Activated T-cell treated with anti-CD3 and anti-CD28 coated beads for 48 hours (primary cell): ENCODE data around the gene IQCE.
"Not testable (repeated sequence)": the region's sequence is repeated elsewhere in the genome, so short reads cannot be mapped to it uniquely, and the experiment has no call there.

Experiments
- DNase-seq: peaks from one replicate; pipeline ENCODE4 v3.0.0-alpha.2; 2020; ENCODE audit warnings: low read depth

IQCE gene

DNA sequence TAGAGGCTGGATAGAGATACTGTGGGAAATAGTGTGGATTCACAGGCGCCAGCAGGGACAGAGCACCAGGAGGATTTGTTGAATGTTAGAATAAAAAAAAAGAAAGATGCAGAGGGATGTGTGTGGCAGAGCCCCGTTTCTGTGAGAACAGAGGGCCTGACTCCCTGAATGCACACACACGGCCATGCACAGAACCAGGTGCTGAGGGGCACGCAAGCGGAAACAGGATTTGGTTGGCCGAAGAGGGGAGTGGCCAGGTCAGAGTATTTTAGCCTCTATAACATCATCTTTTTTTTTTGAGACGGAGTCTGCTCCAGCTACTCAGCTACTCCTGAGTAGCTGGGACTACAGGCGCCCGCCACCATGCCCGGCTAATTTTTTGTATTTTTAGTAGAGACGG, 21.9 kb downstream of the IQCE start:
- no peak for DNase-seq

DNA sequence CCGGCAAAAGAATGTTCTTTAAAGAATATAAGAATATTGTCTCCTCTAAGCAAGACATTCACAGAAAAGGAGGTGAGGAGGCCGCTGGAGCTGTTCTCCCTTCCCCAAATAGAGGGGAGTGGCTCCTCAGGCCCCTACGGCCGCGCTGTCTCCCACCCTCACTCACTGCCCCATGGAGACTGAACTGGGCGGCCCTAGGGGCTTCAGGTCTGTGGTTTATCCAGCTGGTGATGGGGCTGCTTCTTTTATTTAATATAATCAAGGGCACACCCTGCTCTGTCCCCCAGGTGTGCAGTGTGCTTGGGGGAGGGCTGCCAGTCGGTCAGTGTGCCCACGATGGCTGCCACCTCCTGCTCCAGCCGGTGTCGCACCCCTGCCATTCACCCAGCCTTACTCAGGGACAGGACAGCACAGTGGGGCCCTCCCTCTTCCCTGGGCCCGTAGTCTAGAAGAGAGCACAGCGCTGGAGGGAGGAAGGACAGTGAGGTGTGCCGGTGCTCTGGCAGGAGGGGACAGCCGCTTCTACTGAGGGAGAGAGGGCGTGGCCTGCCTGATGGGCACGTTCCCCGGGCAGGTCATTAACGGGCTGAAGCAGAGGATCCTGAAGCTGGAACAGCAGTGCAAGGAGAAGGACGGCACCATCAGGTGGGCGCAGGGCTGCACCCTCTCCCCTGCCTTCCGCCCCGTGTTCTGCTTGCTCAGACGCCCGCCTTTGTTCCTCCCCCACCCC, 23.4 kb downstream of the IQCE start:
- no peak for DNase-seq

GRCh38 chr7:2583798-2584580, 25.2 kb downstream of the IQCE start:
- no peak for DNase-seq

- DNase-seq, result no peak
Measured at GRCh38 chr7:2585446-2585845, 26.7 kb downstream of the IQCE start.

DNA sequence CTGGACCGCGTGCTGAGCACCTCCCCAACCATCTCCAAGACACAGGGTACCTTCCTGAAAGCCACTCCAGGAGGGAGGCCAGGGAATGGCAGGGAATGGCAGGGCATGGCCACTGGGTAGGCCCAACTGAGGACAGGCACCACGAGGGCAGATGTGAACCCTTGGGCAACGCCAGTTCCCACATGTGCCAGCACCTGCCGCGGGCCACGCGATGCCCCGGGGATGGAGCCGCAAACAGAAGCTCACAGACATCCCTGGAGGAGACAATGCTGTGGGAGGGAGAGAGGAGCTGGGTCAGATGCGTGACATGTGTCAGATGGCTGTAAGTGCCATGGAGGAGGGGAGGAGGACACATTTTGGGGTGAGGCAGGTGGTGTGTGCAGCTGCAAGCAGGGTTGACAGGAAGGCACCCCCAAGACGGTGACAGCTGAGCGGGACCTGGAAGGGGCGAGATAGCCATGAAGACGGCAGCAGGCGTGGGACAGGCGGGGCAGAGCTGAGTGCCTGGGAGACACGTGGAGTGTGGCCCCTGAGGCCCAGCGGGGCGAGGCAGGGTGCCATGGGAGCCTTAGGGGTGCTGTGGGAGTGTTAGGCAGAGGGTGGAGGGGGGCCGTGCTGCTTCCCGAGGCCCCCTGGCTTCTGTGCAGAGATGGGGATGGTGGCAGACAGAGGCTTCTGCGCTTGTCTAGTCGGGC, 27.7 kb downstream of the IQCE start:
- DNase-seq, result no peak

- DNase-seq, result no peak
Measured at GRCh38 chr7:2587134-2587533, 28.4 kb downstream of the IQCE start.

DNA sequence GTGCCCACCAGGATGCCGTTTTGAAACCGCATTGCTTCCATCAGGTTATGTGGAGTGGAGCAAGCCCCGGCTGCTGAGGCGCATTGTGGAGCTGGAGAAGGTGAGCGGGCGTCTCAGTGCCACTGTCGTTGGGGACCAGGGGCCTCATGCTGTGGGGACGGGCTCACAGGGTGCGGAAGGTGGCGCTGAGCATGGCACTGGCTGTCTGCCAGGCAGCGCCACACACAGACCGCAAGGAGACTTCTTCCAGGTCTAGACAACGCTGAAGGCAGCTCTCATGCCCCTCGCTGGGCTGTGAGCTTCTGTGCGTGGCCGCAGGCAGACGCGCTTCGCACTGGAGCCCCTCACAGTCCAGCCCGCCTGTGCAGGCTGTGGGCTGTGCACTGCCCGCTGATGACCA, 29.0 kb downstream of the IQCE start:
- DNase-seq, result no peak

- no peak for DNase-seq
Measured at GRCh38 chr7:2589341-2589740, 30.6 kb downstream of the IQCE start.

GRCh38 chr7:2589941-2590340, 31.2 kb downstream of the IQCE start:
- DNase-seq, result not testable (repeated sequence)

GRCh38 chr7:2592375-2592865, 33.6 kb downstream of the IQCE start:
- DNase-seq, result no peak

- DNase-seq, result no peak
Measured at GRCh38 chr7:2593036-2593727, 34.4 kb downstream of the IQCE start.

DNA sequence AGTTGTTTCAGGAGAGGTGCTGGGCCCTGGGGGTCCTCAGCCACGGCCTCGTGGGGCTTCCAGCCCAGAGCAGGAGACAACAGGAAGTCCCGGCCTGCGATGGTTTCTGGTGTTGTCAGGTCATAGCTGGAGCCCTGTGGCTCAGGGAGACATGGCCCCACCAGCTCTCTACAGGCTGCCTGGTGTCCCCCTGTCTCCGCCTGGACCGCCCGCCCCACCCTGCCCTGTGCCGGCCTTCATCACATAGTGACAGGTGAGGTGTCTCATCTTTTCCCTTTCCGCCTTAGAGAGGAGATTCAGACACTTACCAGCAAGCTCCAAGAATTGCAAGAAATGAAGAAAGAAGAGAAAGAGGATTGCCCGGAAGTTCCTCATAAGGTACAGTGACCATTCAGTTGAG, 35.8 kb downstream of the IQCE start:
- no peak for DNase-seq

DNA sequence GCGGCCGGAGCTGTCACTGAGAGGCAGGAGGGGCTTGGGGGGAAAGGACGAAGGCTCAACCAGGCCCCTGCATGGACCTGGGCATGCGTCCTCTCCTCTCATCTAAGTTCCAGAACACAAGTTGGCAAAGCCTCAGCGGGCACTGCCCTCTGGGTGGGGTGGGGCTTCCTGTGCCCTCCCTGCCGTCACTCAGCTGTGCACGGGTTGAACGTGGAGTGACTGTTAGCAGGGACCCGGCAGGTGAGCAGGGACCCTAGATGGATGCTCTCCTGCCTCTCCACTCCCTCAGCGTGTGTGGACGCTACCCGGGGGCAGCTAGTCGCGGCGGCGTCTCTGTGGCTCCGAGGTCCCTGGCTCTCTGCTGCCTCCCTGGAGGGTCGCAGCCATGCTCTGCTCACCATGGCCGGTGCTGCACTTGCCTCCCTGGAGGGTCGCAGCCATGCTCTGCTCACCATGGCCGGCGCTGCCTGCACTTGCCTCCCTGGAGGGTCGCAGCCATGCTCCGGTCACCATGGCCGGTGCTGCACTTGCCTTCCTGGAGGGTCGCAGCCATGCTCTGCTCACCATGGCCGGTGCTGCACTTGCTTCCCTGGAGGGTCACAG, 36.6 kb downstream of the IQCE start:
- DNase-seq, result no peak

GRCh38 chr7:2596464-2597272, 37.9 kb downstream of the IQCE start:
- no peak for DNase-seq

DNA sequence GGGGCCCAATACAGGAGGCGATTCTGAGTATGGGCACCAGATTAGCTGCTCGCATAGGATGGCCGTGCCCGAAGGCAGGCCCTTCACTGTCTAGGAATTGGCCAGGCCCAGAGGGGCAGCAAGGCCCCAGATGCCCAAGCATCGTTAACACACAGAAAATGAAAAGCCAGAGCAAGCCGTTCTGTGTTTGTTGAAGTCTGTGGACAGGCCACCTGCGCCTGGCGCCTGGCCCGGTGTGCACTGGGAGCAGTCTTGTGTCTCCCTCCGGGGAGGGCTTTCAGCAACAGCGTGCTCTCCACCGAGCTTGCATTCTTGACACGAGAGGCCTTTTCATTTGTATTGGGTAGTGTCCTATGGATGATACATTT, 38.5 kb downstream of the IQCE start:
- DNase-seq, result no peak

DNA sequence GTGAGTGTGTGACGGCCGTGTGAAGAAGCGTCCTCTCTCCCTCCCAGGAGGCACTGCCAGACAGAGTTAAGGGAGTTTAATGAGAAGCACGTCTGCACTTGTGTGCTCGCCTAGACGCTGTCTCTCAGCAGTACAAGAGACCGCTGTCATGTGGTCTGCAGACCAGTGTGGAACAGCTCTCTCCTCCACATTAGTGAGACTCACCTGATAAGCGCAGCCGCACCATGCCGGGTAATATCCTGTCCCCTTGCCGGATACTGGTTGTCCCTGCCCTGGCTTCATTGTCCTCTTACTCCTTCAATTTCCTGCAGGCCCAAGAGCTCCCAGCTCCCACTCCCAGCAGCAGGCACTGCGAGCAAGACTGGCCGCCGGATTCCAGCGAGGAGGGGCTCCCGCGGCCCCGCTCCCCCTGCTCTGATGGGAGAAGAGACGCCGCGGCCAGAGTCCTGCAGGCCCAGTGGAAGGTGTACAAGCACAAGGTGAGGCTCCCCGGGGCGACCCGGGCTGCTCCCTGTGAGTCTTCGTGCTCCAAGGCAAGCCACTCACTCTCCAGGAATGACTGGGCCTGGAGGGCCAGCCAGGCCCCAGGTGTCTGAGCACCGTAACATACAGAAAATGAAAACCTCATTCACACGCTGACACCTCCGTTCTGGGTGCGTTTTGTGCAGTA, 39.5 kb downstream of the IQCE start:
- no peak for DNase-seq

DNA sequence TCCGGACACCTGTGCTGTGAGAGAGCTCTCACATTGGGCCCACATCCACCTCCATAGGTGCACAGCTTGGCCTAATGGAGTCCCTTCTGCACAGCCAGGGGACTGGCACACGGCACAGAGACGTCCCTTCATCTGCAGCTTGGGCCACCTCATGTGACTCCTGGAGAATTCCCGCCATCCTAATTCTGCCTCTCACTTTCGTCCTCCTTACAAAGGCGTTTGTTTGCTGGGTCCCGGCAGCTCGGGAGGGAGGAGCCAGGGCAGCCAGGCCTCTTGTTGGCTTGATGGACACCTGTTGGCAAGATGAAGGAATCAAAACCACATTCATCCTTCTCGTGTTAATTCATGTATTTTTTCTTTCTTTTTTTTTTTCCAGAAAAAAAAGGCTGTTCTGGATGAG, 42.3 kb downstream of the IQCE start:
- no peak for DNase-seq

DNA sequence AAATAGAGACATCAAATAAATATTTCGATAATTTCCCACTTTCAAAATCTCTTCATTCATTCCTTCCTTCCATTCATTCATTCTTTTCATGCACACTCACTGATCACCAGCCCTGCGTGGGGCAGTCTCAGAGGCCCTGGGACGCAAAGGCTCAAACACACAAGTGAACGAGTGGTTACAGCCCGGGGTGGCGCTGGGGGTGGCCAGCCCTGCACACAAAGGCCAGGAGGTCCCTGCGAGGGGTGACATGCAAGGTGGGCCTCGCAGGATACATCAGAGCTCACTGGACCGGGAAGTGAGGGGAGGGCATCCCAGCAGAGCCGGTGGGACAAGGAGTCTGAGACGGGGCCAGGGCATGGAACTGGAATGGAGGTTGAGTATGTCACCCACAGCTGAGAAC, 43.1 kb downstream of the IQCE start:
- DNase-seq, result no peak

DNA sequence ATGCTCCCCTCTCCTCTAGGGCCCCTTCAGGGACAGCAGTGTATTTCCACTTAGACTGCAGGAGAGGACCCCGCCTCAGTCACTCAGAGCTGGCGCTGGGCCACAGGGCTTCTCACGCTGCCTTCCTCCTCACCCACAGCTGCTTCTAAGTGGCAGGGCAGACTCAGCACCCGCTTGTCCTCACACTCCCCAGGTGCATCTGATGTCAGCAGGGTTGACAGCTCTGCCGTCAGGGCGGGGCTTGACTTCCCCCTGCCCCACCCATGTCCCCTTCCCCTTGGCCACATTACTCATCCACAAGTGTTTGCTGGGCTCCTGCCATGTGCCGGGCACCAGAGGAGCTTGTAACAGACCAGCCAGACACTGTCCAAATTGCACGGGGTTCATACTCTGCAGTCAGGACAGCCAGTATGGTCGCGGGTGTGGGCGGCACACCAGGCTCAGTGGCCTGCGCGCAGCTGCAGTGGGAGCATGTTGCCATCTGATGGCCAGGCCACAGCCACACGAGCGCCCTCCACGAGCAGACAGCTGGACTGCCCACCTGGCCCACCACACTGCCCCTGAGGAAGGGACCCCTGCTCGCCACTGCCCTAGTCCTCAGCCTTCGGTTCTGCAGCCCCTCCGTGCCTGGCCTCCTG, 43.7 kb downstream of the IQCE start:
- no peak for DNase-seq
